ENCODE results near the gene LDB1.
A peak's percentile ranks its signal among the peaks of the same experiment; 100 is the strongest.

GRCh38 chr10:102064868-102065560, 55.2 kb downstream of the LDB1 start, which contains the start of gene HPS6:
- TF ChIP-seq GATA3 (IDR thresholded peaks at IDR 0.05; ENCODE audit: low read depth, low read length) = no peak
- TF ChIP-seq GATA2 (IDR thresholded peaks at IDR 0.05; ENCODE audit: low read depth, low read length) = peak; percentile 24; the same call in 1 of the 2 replicates
